Measurements from ENCODE around the gene ADGRB2.

- TF ChIP-seq CTCF (conservative IDR thresholded peaks at IDR 0.05; ENCODE audit: low read length) (no peak), EZH2phosphoT487 (IDR thresholded peaks at IDR 0.05; ENCODE audit: borderline replicate concordance, low read depth, low read length) (no peak)
Measured at GRCh38 chr1:31744165-31744888, 19.8 kb downstream of the ADGRB2 start.

All from OCI-LY7 (cell line).